IPS-NIHi11 (cell line): ENCODE measurements around the gene RTRAF.

Experiments
- DNase-seq: peaks from one replicate; pipeline ENCODE4 v3.0.0; 2012; ENCODE audit warnings: mixed read lengths, low spot score

The RTRAF gene

DNA sequence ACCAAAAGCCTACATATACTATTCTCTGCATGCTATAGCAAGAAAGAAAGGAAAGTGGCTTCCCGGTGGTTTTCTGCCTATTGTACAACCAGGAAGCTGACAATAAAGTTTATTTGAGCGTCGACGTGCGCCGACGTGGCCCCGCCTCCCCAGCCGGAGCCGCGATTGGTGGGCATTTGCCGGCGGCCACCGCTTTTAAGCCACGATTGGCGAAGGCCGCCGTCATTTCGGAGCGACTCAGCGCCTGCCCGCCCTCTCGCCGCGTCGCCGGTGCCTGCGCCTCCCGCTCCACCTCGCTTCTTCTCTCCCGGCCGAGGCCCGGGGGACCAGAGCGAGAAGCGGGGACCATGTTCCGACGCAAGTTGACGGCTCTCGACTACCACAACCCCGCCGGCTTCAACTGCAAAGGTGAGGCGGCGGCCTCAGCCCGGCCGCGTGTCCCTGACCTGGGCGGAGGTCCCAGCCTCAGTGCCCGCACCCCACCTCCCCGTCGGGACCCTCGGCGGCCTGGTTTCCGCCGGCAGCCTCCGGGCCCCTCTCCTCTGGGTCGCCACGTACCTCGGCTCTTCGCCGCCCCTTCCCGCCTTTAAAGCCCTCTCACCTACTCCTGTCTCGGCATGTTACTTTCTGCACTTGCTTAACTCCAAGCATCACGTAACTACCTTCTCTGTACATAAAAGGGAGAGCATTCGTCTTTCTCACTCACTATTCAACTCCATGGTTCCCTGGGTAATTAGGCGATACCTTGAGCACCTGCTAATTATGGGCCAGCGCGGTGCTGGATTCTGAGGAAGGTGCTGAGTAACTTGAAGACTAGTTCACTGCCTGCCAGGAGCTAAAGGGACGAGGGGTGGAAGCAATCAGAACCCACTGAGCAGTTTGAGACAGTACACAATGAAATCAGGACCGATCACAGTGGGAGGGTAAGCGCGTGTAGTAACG, at the start of gene RTRAF:
RTRAF (plus strand) TSS at position 254 of the 942 bp plus-strand sequence; CDS start at position 348, 94 bp downstream.
- DNase-seq, result peak; percentile 98

DNA sequence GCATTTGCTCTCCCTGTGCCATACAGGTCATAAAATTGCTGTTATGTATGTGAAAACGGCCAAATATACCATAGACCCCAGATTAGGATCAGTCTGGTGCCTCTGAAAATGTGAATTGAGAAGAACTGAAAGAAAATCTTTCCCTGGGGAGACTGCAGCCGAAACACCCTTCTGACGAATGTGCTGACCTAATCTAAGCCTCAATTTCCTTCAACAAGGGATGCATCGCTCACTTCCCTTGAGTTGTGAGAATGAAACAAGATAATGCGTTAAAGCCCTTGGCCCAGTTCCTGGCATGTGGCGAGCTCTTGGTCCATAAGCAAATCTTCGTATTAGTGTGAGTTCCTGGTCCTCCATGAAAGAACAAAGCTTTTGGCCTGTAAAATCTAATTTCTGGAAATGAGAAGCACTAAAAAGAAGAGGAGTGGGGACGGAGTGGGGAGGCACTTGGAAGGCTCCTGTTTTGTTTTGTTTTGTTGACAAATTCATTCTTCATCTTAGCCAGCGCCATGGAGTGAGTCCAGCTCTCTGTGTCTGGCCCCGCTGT, 49.5 kb upstream of the RTRAF start:
- DNase-seq, result no peak

DNA sequence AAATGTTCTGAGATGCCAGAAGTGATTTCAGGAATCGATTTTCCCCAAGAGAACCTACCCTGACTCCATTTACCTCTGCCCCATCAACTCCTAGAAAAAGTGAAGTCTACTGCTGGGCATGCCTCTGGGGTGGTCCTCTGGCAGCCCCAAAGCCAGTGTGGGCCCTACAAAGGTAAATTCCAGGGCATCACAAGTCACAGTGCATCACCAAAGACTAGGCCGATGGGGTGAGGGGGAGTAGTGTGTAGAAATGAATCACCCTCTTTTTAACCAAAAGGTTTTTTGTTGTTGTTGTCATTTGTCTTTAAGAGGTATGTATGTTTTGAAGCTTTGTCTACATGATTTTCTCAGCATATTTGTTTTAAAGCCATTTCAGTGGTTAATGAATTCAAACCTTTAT, 46.4 kb upstream of the RTRAF start:
- DNase-seq, result no peak

DNA sequence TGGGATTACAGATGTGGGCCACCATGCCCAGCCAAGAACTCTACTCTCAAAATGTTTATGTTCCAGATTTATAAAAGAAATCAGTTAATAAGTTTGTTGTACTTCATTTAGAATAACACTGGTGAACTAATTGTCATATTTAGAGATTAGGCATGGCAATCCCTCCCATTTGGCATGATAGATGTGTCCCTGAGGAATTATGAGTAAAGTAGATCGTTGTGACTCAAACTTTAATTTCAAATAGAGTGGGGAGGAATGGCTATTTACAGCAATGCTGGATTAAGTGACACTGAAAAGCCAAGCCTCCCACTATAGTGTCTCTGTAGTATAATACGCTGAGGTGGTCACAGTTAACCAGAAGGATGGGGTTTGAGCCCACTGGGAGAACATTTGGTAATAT, 39.3 kb upstream of the RTRAF start:
- no peak for DNase-seq

DNA sequence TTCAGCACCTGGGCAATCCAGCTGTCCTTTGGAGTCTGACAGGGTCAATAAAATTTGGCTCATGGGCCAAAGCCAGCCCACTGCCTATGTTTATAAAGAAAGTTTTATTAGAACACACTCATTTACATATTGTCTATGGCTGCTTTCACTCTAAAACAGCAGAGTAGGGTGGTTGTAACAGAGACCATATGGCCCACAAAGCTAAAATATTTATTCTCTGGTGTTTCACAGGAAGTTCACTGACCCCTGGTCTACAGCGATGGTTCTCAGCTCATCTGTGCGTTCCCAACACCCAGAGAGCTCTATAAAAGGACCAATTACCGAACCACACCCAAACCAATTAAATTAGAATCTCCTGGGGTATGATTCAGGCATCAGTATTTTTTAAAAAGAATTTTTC, 37.7 kb upstream of the RTRAF start:
- no peak for DNase-seq

DNA sequence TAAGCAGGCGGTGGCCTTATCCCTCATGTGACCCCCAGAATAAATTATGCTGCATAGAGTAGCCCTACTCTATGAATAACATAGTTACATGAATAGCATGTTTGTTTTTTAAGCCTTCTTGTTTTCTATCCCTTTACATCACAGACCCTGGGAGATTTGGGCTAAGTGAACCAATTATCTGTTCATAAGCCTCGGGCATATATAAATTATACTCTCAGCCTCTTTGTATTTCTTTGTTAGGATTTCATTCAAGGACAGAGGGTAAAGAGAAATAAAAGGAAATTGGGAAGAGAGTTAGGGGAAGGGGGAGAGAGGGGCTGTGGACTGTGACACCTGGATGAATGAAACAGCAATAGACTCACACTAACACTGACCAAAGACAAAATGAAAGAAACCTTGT, 35.3 kb upstream of the RTRAF start:
- DNase-seq, result no peak

DNA sequence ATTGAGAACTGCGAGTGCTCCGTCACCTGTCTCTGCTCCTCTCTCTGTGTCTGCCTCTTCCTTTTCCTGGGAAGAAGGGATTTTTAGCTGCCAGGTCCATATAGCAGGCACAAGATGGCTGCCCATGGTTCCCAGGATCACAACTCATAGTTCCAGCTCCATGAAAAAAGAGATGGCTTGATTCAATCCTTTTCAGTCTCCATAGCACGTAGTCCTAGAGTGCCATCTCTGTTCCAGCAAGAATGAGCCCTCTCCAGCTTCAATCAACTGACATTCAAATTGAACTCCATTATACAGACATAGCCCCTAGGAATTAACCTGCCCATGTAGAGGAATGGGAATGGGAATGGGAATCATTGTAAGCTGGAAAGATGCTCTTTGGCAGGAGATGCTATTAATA, 34.7 kb upstream of the RTRAF start:
- DNase-seq, result peak; percentile 17

DNA sequence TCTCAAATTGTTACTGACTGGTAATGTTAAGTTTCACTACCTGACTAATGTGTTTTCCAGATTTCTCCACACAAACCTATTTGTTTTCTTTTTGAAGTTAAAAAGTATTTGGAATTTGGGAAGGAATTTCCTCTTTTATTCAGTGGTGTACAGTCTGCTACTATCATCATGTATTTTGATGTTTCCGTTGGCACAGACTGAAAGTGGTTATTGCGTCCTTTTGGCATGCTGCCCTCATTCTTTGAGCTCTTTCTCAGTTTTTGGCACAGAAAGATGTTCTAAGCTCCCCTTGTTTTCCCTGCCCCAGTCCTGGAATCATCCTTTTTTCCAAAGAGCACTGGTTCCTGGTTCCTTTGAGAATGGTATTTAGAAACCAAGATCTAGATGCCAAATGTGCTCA, 31.4 kb upstream of the RTRAF start:
- DNase-seq, result no peak

DNA sequence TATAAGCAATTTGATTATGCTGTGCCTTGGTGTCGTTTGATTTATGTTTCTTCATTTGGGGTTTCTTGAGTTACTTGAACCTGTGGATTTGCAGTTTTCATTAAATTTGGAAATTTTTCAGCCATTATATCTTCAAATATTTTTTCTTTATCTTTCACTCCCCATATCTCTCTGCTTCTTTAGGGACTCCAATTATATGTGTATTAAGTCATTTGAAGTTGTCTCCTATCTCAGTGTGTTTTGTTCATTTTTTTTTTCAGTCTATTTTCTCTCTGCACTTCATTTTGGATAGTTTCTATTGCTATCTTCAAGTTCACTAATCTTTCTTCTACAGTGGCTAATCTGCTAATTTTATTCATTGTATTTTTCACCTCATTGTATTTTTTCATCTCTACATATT, 29.4 kb upstream of the RTRAF start:
- no peak for DNase-seq

DNA sequence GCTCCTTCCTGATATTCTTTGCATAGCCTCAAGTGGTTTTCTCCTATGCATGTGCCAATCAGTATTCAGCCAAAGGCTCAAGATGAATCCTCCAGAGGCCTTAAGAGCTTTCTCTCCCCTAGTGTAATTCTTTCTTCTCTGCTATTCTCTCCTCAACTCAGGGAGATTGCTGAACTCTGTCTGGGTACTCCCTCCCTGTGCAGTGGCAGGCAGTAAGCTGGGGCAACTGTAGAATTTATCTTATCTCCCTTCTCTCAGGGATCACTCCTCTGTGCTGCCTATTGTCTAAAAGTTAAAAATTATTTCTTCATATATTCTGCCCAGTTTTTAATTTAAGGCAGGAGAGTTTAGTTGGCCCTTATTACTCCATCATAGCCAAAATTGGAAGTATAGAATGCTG, 28.5 kb upstream of the RTRAF start:
- DNase-seq, result no peak

DNA sequence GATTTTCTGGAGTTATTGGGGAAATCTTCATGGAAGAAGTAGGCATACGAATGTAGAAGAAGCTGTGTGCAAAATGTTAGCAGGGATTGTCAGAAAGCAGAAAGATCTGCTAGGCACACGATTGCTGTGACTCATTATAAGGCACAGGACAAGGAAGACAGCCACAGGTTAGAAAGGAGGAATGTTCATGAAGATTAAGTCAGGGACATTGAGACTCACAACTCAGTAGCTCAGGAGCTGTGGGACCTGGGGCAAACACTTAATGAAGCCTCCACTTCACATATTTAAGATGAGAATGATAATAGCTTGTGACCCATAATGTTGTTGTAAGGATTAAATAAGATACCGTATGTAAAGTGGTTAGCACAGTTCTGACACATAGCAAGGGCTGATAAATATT, 26.6 kb upstream of the RTRAF start:
- no peak for DNase-seq

DNA sequence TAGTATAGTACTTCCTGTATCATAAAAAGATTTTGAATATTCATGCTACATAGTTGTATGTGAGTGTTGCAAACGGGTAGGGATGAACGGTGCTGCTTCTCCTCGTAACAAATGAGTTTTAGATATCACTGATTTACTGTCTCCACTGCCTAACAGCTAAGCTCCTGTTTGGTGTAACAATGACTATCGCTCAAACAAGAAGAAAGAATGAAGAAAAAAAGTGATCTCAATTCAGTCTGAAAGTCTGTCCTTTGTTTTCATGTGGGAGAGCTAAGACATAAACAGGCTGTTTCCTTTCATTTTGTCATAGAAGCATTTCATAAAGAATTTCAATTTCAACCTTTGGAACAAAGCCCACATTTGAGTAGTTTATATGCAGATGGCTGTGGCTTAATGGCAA, 26.1 kb upstream of the RTRAF start:
- no peak for DNase-seq

DNA sequence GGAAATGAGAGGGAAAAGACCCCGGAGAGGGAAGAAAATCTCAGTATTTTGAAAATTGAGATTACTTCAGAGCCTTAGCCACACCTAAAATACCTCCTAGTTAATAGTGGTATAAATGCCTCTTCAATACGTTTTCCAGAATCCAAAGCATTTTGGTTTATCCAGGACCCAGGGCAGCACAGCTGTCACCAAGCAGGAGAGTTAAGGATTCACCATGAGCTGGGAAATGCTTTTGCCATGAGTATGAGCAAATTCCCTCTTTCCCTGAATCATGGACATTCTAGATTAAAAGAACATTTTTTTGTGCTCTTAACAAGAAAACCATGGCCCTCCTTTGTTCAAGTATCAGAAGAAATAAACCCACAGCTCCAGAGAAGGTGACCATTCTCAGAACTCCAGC, 21.8 kb upstream of the RTRAF start:
- DNase-seq, result no peak

DNA sequence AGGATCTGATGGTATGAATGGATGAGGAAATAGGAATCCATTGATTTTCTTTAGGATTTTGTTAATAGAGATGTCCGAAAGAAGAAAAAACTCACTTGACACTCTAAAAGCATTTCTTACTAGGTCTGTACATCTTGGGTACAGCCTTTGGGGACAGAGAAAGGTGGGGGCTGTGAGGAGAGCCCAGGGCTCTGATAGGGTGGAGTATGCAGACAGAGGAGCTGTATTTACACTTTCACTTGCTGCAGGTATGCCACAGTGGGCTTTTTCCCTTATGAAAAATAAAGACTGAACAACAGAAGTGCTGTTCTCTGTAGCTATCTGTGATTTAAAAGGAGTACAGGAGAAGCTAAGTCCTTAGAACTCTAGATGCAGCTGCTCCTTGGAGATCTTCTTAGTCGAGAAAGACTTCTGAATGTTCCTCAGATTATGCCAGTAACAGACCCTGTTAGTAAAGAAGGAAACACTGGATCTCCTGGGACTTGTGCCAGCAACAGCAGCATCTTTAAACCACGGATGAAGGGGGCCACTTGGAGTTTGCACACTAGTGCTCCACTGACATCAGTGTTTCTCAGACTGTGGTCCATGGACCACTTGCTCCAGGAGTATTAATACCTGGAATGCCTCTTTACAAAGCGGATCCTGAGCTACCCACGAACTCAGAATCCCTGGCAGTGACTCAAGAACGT, 19.4 kb upstream of the RTRAF start:
- DNase-seq, result no peak

DNA sequence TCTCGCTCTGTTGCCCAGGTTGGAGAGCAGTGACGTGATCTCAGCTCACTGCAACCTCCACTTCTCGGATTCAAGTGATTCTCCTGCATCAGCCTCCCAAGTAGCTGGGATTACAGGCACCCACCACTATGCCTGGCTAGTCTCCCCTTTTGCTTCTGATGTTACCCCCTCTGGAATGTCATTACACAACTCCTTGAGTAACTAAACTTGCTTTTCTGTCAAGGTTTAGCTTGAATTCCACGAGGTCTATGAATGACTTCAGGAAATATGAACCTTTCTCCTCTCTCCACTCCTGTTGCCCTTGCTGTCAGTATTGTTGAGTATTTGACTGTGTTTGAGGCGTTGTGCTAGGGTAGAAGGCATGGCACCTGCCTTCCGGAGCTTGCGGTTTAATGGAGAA, 16.8 kb upstream of the RTRAF start:
- no peak for DNase-seq

DNA sequence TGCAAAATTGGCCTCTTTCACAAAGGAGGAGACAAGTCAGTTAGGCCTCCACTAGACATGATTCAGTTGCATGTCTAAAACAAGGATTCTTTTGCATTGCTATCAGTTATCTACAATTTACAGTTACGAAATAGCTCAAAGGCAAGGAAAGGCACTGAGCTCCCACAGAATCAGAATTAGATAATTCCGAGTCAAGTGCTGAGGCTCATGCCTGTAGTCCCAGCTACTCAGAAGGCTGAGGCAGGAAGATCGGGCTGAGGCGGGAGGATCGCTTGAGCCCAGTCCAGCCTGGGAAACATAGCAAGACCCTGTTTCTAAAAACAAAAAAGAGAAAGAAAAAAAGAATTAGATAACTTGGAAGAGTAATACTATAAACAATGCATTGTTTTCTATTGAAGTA, 12.3 kb upstream of the RTRAF start:
- DNase-seq, result no peak

DNA sequence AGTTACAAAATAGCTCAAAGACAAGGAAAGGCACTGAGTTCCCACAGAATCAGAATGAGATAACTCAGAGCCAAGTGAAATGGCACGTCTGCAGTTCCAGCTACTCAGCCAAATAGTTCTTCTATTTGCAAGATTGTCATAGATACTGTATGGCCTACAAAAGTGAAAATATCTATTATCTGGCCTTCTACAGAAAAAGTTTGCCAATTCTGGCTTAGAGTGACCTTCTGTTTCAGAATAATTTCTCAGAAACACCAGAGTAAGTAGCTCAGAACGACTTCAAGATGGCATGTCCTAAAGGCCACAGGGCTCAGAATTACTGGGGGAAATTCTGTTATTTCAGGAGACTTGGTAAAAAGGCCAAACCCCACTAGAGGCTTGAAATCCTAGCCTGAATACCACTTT, 10.7 kb upstream of the RTRAF start:
- DNase-seq, result no peak

DNA sequence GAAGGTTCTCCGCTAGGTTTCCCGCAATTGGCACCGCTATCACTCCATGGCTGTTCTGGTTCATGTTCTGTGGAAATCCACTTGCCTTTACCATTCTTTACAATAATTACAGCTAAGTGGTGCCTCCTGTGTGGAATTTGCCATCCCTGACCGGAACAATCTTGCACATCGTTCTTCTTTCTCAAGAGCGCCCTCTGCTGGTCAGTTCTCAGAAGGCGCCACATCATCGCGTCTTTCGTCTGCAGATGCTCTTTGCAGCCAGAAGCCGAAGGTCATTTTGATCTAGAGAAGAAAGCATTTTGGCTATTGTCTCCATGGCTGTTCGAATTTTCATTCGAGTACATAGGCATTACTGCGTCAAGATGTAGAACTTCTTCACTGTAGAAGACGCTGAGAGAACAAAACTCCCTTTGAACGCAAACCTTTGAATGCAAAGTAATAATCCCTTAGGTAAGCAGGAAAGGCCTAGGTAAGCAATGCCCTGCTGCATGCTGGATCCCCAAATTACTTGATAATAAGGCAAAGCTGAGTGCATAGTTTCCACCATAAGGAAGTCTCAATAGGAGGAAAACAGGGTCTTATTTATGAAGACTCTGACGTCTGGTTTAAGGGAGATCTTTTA, 10.1 kb upstream of the RTRAF start:
- peak; percentile 86 for DNase-seq

DNA sequence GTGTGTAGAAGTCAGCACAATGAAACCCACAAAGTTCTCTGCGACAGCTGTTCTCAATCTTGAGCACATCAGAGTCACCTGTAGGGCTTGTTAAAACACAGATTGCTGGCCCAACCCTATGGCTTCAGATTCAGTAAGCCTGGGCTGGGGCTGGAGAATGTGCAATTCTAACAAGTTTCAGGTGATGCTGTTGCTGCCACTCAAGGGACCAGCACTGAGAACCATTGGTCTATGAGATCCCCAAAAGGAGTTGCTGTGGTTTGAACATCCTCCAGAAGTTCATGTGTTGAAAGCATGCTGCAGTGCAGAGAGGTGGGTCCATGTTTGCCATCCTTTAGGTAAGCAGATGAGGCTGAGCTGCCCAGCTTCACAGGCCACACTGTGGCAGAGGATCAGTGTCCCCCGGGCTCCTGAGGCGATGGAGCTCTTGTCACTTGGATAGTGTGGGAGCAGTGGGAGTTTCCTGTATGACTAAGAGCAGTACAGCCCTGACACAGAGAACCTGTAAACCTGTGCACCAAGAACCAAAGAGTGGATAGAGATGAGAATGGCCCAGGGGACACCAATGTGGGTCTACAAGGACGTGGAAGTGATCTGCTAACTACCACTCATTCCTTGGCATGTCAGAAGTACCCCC, 8.0 kb upstream of the RTRAF start:
- DNase-seq, result no peak

DNA sequence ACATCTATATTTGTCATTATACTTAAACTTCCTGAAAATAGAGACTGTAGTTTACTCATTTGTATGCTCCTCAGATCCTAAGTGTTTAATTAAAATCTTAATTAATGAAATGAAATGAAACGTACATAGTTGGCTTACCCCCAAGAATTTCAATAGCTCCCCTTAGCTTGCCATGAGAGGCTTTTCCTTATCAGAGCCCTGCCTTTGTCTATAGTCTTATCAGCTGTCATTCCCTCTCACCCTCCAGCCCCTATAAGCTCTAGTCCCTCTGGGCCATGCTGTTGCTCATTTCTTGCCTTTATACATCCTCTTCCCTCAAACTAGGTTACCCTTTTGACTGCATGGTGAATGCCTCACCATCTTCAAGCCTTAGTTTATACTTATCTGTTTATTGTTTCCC, 1.1 kb upstream of the RTRAF start:
- DNase-seq, result no peak

DNA sequence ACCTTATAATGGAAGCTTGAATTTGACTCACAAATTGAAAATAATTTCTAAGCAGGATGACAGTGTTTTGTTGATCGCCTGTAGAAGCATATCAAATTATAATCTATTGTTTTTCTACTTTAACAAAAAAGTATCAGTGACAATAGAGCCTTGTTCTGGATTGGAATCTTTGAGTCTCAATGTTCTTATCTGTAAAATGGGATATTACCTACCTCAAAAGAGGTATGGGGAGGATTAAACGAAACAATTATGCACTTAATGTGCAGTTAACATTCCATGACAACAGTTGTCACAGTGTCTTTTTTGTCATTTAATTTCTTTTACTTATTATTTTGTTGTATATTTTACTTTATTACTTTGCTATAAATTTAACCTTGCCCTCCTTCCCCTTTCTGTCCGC, 1.1 kb downstream of the RTRAF start:
- no peak for DNase-seq

DNA sequence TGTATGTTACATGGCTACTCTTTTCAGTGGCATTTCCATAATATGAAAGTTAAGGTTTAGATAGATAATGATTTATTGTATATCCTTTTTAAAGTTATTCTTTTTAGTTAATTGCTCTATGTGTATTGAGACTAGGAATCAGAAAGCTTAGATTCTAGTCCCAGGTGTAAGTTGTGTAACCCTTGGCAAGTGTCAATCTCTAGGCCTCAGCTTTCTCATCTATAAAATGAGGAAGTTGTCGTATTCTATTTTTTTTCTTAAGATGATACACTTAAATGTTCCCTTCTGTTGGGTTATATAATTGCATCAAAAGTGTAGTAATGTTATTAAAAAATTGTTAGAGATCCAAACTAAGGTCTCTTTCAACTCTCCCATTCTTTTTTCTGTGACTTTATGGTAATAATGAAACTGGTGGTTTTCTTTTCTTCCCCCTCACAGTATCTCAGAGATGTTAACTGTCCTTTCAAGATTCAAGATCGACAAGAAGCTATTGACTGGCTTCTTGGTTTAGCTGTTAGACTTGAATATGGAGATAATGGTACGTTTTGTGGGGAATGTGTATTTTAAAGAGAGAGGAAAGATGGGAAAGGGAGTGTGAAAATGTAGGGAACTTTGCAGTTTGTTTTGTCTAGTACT, 4.1 kb downstream of the RTRAF start:
- no peak for DNase-seq
